ENCODE measurements around the gene LRP2.
"Not testable (repeated sequence)": the region's sequence is repeated elsewhere in the genome, so short reads cannot be mapped to it uniquely, and the experiment has no call there.

LRP2 gene

DNA sequence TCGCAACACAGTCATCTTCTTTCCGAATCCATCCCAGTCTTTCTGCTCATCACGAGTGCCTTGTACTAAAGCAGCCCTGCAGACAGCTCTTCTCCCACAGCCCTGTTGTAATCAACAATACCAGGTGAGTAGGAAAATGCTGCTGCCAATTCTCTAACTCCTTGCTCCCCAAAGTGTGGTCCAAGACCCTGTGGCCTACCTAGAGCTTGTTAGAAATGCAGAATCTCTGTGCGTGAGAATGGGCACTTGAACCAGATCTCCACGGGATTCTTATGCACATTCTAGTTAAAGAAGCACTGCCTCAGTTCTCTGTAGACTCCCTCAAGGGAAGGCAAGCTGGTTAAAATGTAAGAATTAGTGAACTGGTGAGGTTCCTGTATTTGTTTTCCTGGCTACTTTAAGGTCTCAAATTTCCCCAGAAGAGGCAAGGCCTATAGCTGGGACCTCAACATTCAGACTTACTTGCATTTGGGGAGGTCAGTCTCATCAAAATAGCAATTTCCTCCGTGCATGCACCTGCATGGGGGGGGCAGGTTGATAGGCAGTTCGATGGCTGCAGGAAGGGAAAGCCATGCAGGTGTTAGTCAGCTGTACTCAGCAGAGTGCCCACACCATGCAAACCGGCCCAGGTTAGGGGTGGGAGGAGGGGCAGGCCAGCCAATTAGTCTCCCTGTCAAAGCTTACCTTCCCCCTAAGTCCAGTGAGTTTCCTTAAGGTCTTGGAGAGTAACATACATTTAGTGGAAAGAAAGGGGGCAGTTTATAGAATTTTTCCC, 222.2 kb downstream of the LRP2 start:
- Histone ChIP-seq H3K4me3 (IDR thresholded peaks at IDR 0.05; ENCODE audit: insufficient read depth, low read depth, low read length) (no peak overlapping the region), H3K4me2 (no peak overlapping the region), H3K9ac (no peak overlapping the region), H4K20me1 (ENCODE audit: insufficient read depth) (no peaks in the 10 kb centered on the region), H2AFZ (ENCODE audit: low read depth) (no peak overlapping the region), H3K4me1 (ENCODE audit: low read depth, poor library complexity, severe bottlenecking) (no peaks in the 10 kb centered on the region), H3K79me2 (ENCODE audit: insufficient read depth, low read depth) (no peaks in the 10 kb centered on the region), H3K36me3 (ENCODE audit: insufficient read depth) (no peaks in the 10 kb centered on the region), H3K27me3 (ENCODE audit: insufficient read depth, low read depth) (no peaks in the 10 kb centered on the region), H3K27ac (no peak overlapping the region)
- TF ChIP-seq, protein P1, sequence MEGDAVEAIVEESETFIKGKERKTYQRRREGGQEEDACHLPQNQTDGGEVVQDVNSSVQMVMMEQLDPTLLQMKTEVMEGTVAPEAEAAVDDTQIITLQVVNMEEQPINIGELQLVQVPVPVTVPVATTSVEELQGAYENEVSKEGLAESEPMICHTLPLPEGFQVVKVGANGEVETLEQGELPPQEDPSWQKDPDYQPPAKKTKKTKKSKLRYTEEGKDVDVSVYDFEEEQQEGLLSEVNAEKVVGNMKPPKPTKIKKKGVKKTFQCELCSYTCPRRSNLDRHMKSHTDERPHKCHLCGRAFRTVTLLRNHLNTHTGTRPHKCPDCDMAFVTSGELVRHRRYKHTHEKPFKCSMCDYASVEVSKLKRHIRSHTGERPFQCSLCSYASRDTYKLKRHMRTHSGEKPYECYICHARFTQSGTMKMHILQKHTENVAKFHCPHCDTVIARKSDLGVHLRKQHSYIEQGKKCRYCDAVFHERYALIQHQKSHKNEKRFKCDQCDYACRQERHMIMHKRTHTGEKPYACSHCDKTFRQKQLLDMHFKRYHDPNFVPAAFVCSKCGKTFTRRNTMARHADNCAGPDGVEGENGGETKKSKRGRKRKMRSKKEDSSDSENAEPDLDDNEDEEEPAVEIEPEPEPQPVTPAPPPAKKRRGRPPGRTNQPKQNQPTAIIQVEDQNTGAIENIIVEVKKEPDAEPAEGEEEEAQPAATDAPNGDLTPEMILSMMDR (conservative IDR thresholded peaks at IDR 0.05; ENCODE audit: low read depth, low read length), result no peak

DNA sequence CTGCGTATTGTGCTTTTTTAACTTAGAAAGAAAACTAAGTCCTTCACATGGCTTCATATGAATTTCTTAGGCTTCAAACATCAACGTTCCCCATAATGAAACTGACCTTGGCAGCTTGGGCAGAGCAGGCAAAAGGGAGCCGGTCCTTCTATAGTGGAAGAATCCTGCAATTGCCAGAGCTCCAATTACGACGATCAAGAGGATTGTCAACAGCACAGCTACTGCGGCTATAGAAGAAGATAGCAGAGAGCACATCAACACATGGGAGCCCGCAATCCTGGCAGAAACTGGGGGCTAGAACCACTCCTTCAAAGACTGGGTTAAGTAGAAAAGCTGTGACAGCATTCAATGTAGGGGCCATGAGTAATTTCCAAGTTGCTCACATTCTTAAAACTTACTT, 223.2 kb downstream of the LRP2 start:
- no peak overlapping the region for H3K9ac ChIP-seq
- H3K4me2 ChIP-seq, result no peak overlapping the region
- H3K27ac ChIP-seq, result no peak overlapping the region
- H3K36me3 ChIP-seq (ENCODE audit: insufficient read depth), result no peaks in the 10 kb centered on the region
- no peaks in the 10 kb centered on the region for H3K4me1 ChIP-seq (ENCODE audit: low read depth, poor library complexity, severe bottlenecking)
- no peak overlapping the region for H3K4me3 ChIP-seq (IDR thresholded peaks at IDR 0.05; ENCODE audit: insufficient read depth, low read depth, low read length)
- H3K79me2 ChIP-seq (ENCODE audit: insufficient read depth, low read depth), result no peaks in the 10 kb centered on the region
- H2AFZ ChIP-seq (ENCODE audit: low read depth), result no peak overlapping the region
- no peaks in the 10 kb centered on the region for H3K27me3 ChIP-seq (ENCODE audit: insufficient read depth, low read depth)
- TF ChIP-seq, protein P1 (conservative IDR thresholded peaks at IDR 0.05; ENCODE audit: low read depth, low read length), result no peak
- H4K20me1 ChIP-seq (ENCODE audit: insufficient read depth), result no peaks in the 10 kb centered on the region

DNA sequence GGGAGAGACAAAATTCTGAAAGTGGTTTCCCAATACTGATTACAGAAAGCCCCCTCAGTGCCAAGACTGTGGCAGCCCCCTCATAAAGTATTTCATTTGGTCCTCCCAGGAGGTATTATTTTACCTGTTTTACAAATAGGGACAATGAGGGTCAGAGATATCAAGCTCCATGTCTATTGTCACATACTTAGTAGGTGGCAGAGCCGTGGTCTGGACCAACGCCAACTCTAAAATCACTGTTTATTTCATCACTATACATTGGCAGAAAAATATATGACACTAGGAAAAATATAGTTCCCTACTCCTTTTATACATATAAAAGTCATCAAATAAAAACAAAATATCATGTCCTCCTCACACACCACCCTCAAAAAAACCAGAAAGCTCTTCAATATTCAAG, 224.4 kb downstream of the LRP2 start:
- no peaks in the 10 kb centered on the region for H3K36me3 ChIP-seq (ENCODE audit: insufficient read depth)
- H4K20me1 ChIP-seq (ENCODE audit: insufficient read depth), result no peaks in the 10 kb centered on the region
- H3K9ac ChIP-seq, result no peak overlapping the region
- no peak overlapping the region for H3K4me2 ChIP-seq
- H3K4me1 ChIP-seq (ENCODE audit: low read depth, poor library complexity, severe bottlenecking), result no peaks in the 10 kb centered on the region
- no peak overlapping the region for H3K4me3 ChIP-seq (IDR thresholded peaks at IDR 0.05; ENCODE audit: insufficient read depth, low read depth, low read length)
- H3K27me3 ChIP-seq (ENCODE audit: insufficient read depth, low read depth), result no peaks in the 10 kb centered on the region
- TF ChIP-seq, protein P1 (conservative IDR thresholded peaks at IDR 0.05; ENCODE audit: low read depth, low read length), result no peak
- H2AFZ ChIP-seq (ENCODE audit: low read depth), result no peak overlapping the region
- H3K27ac ChIP-seq, result no peak overlapping the region
- no peaks in the 10 kb centered on the region for H3K79me2 ChIP-seq (ENCODE audit: insufficient read depth, low read depth)

DNA sequence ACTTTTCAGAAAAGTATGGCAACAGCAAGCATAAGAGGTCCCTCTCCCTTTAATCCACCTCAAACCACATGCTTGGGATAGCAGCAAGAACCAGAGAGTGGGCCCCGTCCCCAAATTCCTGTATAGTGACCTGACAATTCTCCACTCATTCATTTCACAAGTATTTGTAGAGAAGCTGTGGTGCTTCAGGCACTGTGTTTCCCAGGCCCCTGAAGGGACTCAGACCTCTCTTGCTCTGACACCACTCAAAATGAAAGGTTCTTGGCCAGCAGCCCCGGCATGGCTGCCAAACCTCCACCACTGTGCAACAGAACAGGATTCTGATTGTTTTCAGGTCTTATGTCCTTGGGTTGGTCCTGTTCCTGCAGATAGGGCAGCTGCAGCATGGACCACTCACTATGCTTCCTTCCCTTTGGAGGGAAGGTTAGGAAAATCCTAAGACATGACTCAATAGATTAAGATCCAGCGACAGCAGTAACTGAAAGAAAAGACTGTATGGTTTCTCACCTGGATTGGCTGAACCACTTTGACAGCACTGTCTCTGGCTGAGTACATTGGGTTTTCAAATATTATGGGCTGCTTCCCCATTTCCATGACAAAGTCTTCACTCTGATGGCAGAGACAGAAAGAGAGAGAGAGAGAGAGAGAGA, 225.3 kb downstream of the LRP2 start:
- Histone ChIP-seq H3K4me3 (IDR thresholded peaks at IDR 0.05; ENCODE audit: insufficient read depth, low read depth, low read length) (no peak overlapping the region), H3K9ac (no peak overlapping the region), H4K20me1 (ENCODE audit: insufficient read depth) (no peaks in the 10 kb centered on the region), H3K27me3 (ENCODE audit: insufficient read depth, low read depth) (no peaks in the 10 kb centered on the region), H3K4me2 (no peak overlapping the region), H3K27ac (no peak overlapping the region), H3K4me1 (ENCODE audit: low read depth, poor library complexity, severe bottlenecking) (no peaks in the 10 kb centered on the region), H3K36me3 (ENCODE audit: insufficient read depth) (no peaks in the 10 kb centered on the region), H3K79me2 (ENCODE audit: insufficient read depth, low read depth) (no peaks in the 10 kb centered on the region), H2AFZ (ENCODE audit: low read depth) (no peak overlapping the region)
- TF ChIP-seq, protein P1 (conservative IDR thresholded peaks at IDR 0.05; ENCODE audit: low read depth, low read length), result no peak

DNA sequence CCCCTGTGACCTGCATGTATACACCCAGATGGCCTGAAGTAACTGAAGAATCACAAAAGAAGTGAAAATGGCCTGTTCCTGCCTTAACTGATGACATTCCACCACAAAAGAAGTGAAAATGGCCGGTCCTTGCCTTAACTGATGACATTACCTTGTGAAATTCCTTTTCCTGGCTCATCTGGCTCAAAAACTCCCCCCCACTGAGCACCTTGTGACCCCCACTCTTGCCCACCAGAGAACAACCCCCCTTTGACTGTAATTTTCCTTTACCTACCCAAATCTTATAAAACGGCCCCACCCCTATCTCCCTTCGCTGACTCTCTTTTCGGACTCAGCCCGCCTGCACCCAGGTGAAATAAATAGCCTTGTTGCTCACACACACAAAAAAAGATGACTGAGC, 225.9 kb downstream of the LRP2 start:
- H3K79me2 ChIP-seq (ENCODE audit: insufficient read depth, low read depth); H3K9ac ChIP-seq; H3K36me3 ChIP-seq (ENCODE audit: insufficient read depth); H3K4me2 ChIP-seq; H4K20me1 ChIP-seq (ENCODE audit: insufficient read depth); H3K4me3 ChIP-seq (IDR thresholded peaks at IDR 0.05; ENCODE audit: insufficient read depth, low read depth, low read length); H3K4me1 ChIP-seq (ENCODE audit: low read depth, poor library complexity, severe bottlenecking); H3K27ac ChIP-seq; H3K27me3 ChIP-seq (ENCODE audit: insufficient read depth, low read depth); H2AFZ ChIP-seq (ENCODE audit: low read depth): not testable (repeated sequence)

DNA sequence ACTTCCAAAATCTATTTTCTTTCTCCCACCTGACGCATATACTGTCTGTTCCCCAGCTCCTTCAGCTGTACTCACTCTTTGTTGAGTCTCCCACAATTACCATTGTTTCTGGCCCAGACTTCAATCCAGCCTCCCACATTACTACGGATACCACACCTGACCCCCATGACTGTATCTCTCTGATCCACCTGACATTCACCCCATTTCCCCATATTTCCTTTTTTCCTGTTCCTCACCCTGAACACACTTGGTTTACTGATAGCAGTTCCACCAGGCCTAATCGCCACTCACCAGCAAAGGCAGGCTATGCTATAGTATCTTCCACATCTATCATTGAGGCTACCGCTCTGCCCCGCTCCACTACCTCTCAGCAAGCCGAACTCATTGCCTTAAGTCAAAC, 228.1 kb downstream of the LRP2 start:
- not testable (repeated sequence) for H3K9ac ChIP-seq; H4K20me1 ChIP-seq (ENCODE audit: insufficient read depth); H2AFZ ChIP-seq (ENCODE audit: low read depth); H3K79me2 ChIP-seq (ENCODE audit: insufficient read depth, low read depth); H3K27me3 ChIP-seq (ENCODE audit: insufficient read depth, low read depth); H3K4me2 ChIP-seq; H3K27ac ChIP-seq; H3K36me3 ChIP-seq (ENCODE audit: insufficient read depth); H3K4me3 ChIP-seq (IDR thresholded peaks at IDR 0.05; ENCODE audit: insufficient read depth, low read depth, low read length); H3K4me1 ChIP-seq (ENCODE audit: low read depth, poor library complexity, severe bottlenecking)
